Suprapubic skin (tissue), 4 donors: ENCODE data around the gene DCAF17.

Source experiments
- EP300 ChIP-seq: sonication (generic); formaldehyde crosslinking; IDR thresholded peaks from one replicate; pipeline ENCODE4 v1.6.1; 2017; ENCODE audit warnings: antibody characterized with exemption
- POLR2AphosphoS5 ChIP-seq, 3 donors: sonication (generic); formaldehyde crosslinking; IDR thresholded peaks; one replicate each; pipeline ENCODE4 v1.6.1; 2017; ENCODE audit warnings: antibody characterized with exemption in 3 of 3
- TF ChIP-seq, protein P1 (sequence below), 2 donors: fragments of 200-600 bp in 1 of 2; fragments of 450-650 bp in 1 of 2; sonication (generic) in 1 of 2; IDR thresholded peaks; one replicate each; pipeline ENCODE4 v1.5.1; 2016 to 2019; ENCODE audit warnings: antibody characterized with exemption in 2 of 2, mild to moderate bottlenecking in 1 of 2, moderate library complexity in 1 of 2

DNA sequence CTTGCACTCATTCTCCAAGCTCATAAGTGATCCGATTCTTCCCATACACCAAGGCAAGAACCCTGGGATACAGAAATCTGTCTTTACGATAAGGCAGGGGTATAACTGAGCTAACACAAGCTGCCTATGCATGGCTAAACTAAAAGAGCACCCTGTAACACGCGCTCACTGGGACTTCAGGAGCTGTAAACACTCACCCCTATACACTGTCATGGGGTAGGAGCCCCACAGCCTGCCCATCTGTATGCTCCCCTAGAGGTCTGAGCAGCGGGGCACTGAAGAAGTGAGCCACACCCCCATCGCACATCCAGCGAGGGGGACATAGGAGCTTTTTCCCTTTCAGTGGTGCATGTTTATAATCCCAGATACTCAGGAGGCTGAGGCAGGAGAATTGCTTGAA is 47.0 kb upstream of the DCAF17 start:
- TF ChIP-seq, protein P1, sequence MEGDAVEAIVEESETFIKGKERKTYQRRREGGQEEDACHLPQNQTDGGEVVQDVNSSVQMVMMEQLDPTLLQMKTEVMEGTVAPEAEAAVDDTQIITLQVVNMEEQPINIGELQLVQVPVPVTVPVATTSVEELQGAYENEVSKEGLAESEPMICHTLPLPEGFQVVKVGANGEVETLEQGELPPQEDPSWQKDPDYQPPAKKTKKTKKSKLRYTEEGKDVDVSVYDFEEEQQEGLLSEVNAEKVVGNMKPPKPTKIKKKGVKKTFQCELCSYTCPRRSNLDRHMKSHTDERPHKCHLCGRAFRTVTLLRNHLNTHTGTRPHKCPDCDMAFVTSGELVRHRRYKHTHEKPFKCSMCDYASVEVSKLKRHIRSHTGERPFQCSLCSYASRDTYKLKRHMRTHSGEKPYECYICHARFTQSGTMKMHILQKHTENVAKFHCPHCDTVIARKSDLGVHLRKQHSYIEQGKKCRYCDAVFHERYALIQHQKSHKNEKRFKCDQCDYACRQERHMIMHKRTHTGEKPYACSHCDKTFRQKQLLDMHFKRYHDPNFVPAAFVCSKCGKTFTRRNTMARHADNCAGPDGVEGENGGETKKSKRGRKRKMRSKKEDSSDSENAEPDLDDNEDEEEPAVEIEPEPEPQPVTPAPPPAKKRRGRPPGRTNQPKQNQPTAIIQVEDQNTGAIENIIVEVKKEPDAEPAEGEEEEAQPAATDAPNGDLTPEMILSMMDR (IDR thresholded peaks at IDR 0.05): no peak
- TF ChIP-seq POLR2AphosphoS5 (IDR thresholded peaks at IDR 0.05) (no peak), EP300 (no peak)
